Loucy (cell line): ENCODE results near the gene RNF130.
A peak's percentile ranks its signal among the peaks of the same experiment; 100 is the strongest.

Source experiments
- H2AFZ ChIP-seq: fragments of 200-600 bp; sonication (generic); 2 replicates; pipeline ENCODE4 v1.6.0; 2016; ENCODE audit warnings: antibody characterized with exemption, mild to moderate bottlenecking, low read length, moderate library complexity
- H3F3A ChIP-seq: fragments of 200-600 bp; 2 replicates; pipeline ENCODE4 v1.6.0; 2016; ENCODE audit warnings: antibody characterized with exemption, low read depth, mild to moderate bottlenecking
- H3K27me3 ChIP-seq: fragments of 200-600 bp; sonication (generic); 2 replicates; pipeline ENCODE4 v1.6.1; 2014; ENCODE audit warnings: low read length, mild to moderate bottlenecking; ENCODE audit not compliant: insufficient read depth, poor library complexity, severe bottlenecking
- H3K36me3 ChIP-seq: fragments of 200-600 bp; sonication (generic); 2 replicates; pipeline ENCODE4 v1.6.1; 2016; ENCODE audit warnings: low read length; ENCODE audit not compliant: insufficient read depth
- H3K4me1 ChIP-seq: fragments of 200-600 bp; sonication (generic); 2 replicates; pipeline ENCODE4 v1.5.1; 2014; ENCODE audit warnings: low read length, mild to moderate bottlenecking; ENCODE audit not compliant: insufficient read depth, poor library complexity, severe bottlenecking
- H3K4me2 ChIP-seq: fragments of 200-600 bp; sonication (generic); 2 replicates; pipeline ENCODE4 v1.6.0; 2014; ENCODE audit warnings: antibody characterized with exemption, low read length, low read depth, mild to moderate bottlenecking; ENCODE audit not compliant: poor library complexity, severe bottlenecking
- H3K4me3 ChIP-seq: fragments of 200-600 bp; sonication (generic); 2 replicates; pipeline ENCODE4 v1.5.1; 2014; ENCODE audit warnings: low read length, mild to moderate bottlenecking, mixed read lengths; ENCODE audit not compliant: poor library complexity, severe bottlenecking
- H3K79me2 ChIP-seq: fragments of 200-600 bp; sonication (generic); 2 replicates; pipeline ENCODE4 v1.6.1; 2014; ENCODE audit warnings: low read length; ENCODE audit not compliant: insufficient read depth
- H3K9ac ChIP-seq: fragments of 200-600 bp; sonication (generic); 2 replicates; pipeline ENCODE4 v1.6.0; 2014; ENCODE audit warnings: mild to moderate bottlenecking, low read depth, low read length, moderate library complexity; ENCODE audit not compliant: poor library complexity, severe bottlenecking
- H3K9me2 ChIP-seq: fragments of 200-600 bp; sonication (generic); replicated peaks from 2 replicates; pipeline ENCODE4 v1.6.1; 2016; ENCODE audit warnings: low read depth, low read length, mixed read lengths
- H3K9me3 ChIP-seq: fragments of 200-600 bp; sonication (generic); 2 replicates; pipeline ENCODE4 v1.6.1; 2014; ENCODE audit warnings: mild to moderate bottlenecking, antibody characterized with exemption, low read length, low read depth; ENCODE audit not compliant: insufficient read depth
- H4K20me1 ChIP-seq: fragments of 200-600 bp; sonication (generic); 2 replicates; pipeline ENCODE4 v1.6.0; 2014; ENCODE audit warnings: antibody characterized with exemption, low read length, mild to moderate bottlenecking; ENCODE audit not compliant: insufficient read depth, poor library complexity, severe bottlenecking
- EZH2phosphoT487 ChIP-seq: fragments of 200-600 bp; IDR thresholded peaks from 2 replicates; pipeline ENCODE4 v1.6.1; 2018; ENCODE audit warnings: antibody characterized with exemption, mild to moderate bottlenecking, moderate library complexity, borderline replicate concordance
- TF ChIP-seq, protein P1 (sequence below): fragments of 200-600 bp; sonication (generic); conservative IDR thresholded peaks from 2 replicates; pipeline ENCODE4 v1.5.1; 2014; ENCODE audit warnings: mild to moderate bottlenecking, antibody characterized with exemption, low read length

Gene RNF130

DNA sequence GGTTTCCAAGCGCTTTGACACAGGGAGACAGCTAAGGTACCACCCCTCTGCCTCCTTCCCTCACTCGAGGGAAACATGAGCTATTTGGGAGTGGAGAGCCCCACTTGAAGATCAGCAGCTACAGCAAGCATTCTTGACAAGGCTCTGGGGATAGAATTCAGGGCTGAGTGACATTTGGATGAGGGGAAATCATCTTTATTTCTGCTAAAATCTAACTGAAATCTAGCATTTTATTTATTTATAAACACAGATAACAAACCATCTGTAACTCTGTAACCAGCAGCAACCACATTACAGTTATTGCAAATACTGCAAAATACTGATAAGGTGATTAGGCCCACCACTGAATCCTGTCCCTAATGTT lies 22.4 kb downstream of the RNF130 start:
- no peaks in the 10 kb centered on the region for H3K9me3 ChIP-seq
- H3K9me2 ChIP-seq, result no peaks in the 10 kb centered on the region
- H3K4me3 ChIP-seq, result peak overlapping the region; percentile 47
- no peaks in the 10 kb centered on the region for H3K27me3 ChIP-seq
- TF ChIP-seq, protein P1, sequence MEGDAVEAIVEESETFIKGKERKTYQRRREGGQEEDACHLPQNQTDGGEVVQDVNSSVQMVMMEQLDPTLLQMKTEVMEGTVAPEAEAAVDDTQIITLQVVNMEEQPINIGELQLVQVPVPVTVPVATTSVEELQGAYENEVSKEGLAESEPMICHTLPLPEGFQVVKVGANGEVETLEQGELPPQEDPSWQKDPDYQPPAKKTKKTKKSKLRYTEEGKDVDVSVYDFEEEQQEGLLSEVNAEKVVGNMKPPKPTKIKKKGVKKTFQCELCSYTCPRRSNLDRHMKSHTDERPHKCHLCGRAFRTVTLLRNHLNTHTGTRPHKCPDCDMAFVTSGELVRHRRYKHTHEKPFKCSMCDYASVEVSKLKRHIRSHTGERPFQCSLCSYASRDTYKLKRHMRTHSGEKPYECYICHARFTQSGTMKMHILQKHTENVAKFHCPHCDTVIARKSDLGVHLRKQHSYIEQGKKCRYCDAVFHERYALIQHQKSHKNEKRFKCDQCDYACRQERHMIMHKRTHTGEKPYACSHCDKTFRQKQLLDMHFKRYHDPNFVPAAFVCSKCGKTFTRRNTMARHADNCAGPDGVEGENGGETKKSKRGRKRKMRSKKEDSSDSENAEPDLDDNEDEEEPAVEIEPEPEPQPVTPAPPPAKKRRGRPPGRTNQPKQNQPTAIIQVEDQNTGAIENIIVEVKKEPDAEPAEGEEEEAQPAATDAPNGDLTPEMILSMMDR, result no peak
- no peak for TF ChIP-seq EZH2phosphoT487
- H3K36me3 ChIP-seq, result no peaks in the 10 kb centered on the region; the same call in 1 of the 2 replicates
- H2AFZ ChIP-seq, result no peak overlapping the region
- H3K4me1 ChIP-seq, result peaks cover 32% of the 10 kb centered on the region
- peak overlapping the region; percentile 68 for H3K9ac ChIP-seq
- no peaks in the 10 kb centered on the region for H3F3A ChIP-seq
- peaks cover 91% of the 10 kb centered on the region for H3K79me2 ChIP-seq
- H3K4me2 ChIP-seq, result peak overlapping the region; percentile 64
- H4K20me1 ChIP-seq, result peaks cover 19% of the 10 kb centered on the region

DNA sequence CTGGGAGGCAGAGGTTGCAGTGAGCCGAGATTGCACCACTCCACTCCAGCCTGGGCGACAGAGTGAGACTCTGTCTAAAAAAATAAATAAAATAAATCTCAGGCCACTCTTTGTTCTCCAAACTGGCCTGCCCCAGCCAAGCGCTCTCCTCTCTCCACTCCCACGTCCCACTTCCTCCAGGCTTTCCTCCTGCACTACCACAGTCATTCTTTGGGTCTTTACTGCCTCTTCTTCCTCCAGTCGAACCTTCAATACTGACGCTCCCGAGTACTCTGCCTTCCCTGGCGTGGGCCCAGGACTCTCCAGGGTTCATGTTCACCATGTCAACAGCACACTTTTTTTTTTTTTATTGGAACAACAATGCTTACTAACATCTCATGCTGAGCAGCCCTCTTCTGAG lies 23.9 kb downstream of the RNF130 start:
- Histone ChIP-seq H4K20me1 (peaks cover 15% of the 10 kb centered on the region), H3K36me3 (no peaks in the 10 kb centered on the region; the same call in 1 of the 2 replicates), H3K9me3 (no peaks in the 10 kb centered on the region), H2AFZ (no peak overlapping the region), H3K4me2 (no peak overlapping the region), H3K27me3 (no peaks in the 10 kb centered on the region), H3K4me3 (no peak overlapping the region), H3K79me2 (peaks cover 91% of the 10 kb centered on the region), H3K9ac (peak overlapping the region; percentile 68), H3K4me1 (peaks cover 32% of the 10 kb centered on the region), H3F3A (no peaks in the 10 kb centered on the region), H3K9me2 (no peaks in the 10 kb centered on the region)
- no peak for TF ChIP-seq EZH2phosphoT487
- TF ChIP-seq, protein P1, result no peak

DNA sequence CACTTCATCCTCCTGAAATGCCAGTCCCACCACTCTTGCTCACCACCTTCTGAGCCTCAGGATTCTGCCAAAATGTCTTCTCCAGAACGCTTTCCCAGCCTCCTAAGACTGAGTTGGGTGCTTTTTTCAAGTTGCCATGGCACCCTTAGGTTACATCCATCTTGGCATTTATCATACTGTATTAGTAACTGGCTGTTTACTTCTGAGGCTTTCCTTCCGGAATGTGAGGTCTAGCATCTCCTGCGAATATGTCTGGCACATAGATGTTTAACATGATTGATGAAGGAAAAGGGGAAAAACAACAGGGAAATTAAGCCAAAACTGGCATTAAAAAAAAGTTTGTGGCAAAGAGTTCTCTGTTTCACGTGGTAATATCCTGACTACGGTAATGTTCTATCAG lies 24.9 kb downstream of the RNF130 start:
- Histone ChIP-seq H3K9me3 (no peaks in the 10 kb centered on the region), H2AFZ (no peak overlapping the region), H3K27me3 (no peaks in the 10 kb centered on the region), H3K4me3 (no peak overlapping the region), H3K9ac (no peak overlapping the region), H3K4me2 (no peak overlapping the region), H4K20me1 (peaks cover 6% of the 10 kb centered on the region), H3K4me1 (peaks cover 32% of the 10 kb centered on the region), H3K36me3 (no peaks in the 10 kb centered on the region; the same call in 1 of the 2 replicates), H3K9me2 (no peaks in the 10 kb centered on the region), H3K79me2 (peaks cover 91% of the 10 kb centered on the region), H3F3A (no peaks in the 10 kb centered on the region)
- TF ChIP-seq, protein P1, result no peak
- TF ChIP-seq EZH2phosphoT487, result no peak
